GM18511 (cell line): Measurements from ENCODE around the gene PSD4.

Experiments used
- ATAC-seq: cut with Tn5 transposase; IDR thresholded peaks from one replicate; pipeline ENCODE4 v1.9.1; 2021; ENCODE audit warnings: mild to moderate bottlenecking, moderate library complexity; ENCODE audit not compliant: unreplicated experiment

The PSD4 gene

DNA sequence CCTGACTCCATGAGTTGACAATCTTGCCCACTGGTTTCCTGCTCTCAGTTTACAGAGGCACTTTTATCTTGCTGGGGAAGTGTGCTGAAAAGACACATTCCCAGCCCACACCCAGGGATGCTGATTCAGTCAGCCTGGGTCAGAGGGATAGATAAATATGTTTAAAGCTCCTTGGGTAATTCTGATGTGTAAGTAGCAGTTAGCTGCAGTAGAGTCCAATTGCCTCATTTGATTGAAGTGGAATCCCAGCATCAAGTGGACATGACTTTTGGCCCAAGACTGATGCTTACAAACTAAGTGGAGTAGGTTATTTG lies 29.4 kb downstream of the PSD4 start:
- ATAC-seq, result no peak

- peak; percentile 87 for ATAC-seq
Observed at GRCh38 chr2:113203901-113204519, 30.2 kb downstream of the PSD4 start.

- no peak for ATAC-seq
Observed at GRCh38 chr2:113206251-113206650, 32.5 kb downstream of the PSD4 start.

DNA sequence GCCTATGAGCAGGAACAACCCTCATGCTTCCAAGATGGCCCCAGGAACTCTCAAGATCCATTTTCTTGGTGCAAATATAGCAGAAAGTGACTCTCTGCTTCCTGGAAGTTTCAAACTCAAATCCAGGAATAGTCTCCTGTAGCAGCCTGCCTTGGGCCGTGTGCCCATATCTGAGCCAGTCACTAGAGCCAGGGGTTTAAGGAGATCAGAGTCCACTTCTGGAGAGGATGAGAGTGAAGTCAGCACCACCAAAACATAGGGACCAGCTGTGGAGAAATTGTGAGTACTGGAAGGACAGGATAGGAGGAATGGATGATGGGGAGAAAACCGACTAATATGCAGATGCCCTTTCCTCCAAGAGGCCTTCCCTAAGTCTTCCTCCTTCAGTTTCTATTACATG lies 33.2 kb downstream of the PSD4 start:
- no peak for ATAC-seq

GRCh38 chr2:113208396-113208795 lies 34.6 kb downstream of the PSD4 start:
- ATAC-seq, result no peak

DNA sequence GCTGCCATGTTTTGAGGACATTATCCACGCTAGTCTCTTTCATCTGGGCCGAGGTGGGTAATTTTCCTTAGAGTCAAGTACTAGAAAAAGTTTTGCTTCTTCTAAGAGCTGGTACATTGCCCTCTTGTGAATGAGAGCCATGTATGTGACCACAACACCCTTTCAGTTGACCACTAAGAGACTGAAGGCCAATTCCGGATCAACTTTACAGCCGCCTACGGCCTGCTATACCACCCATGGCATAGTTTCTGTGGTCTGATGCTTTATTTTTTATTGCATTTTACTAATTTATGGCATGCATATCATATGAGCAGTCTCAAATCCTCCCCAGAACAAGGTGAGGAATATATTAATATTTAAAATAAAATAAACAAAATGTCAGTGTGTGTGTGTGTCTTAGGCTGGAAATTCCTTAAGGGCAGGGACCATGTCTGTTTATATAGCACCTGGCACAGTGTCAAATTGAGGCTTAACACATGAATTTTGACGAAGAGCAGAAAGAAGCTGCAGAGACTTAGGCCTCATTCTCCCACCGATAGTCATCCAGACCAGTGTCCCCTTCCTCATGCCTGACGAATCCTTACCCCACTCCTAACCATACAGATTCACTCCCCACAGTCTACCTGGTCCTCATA lies 35.4 kb downstream of the PSD4 start:
- no peak for ATAC-seq

DNA sequence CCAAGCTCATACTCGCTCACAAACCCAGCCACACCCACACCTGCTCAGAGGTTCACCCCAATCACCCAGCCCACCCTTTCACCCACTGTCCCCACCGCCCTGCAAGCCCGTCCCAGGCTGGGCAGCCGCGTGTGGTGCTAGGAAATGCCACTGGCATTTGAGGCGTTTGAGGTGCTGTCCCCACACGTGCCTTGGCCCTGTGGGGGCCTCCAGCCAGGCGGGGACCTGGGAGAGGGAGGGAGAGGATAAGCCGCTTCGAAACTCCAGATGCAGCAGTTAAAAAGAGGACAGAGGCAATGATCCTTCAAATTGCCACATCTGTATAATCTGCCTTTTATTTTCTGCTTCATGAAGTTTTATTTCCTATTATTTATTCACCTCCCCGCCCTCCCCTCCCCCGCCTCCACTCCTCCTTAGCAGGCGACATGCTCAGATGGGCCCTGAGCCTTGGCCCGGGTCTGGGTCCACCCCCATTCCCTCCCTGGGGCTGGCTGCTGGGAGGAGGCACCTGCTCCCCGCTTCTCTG lies 35.9 kb downstream of the PSD4 start:
- ATAC-seq, result no peak

GRCh38 chr2:113211226-113212105 lies 37.7 kb downstream of the PSD4 start:
- ATAC-seq, result no peak

DNA sequence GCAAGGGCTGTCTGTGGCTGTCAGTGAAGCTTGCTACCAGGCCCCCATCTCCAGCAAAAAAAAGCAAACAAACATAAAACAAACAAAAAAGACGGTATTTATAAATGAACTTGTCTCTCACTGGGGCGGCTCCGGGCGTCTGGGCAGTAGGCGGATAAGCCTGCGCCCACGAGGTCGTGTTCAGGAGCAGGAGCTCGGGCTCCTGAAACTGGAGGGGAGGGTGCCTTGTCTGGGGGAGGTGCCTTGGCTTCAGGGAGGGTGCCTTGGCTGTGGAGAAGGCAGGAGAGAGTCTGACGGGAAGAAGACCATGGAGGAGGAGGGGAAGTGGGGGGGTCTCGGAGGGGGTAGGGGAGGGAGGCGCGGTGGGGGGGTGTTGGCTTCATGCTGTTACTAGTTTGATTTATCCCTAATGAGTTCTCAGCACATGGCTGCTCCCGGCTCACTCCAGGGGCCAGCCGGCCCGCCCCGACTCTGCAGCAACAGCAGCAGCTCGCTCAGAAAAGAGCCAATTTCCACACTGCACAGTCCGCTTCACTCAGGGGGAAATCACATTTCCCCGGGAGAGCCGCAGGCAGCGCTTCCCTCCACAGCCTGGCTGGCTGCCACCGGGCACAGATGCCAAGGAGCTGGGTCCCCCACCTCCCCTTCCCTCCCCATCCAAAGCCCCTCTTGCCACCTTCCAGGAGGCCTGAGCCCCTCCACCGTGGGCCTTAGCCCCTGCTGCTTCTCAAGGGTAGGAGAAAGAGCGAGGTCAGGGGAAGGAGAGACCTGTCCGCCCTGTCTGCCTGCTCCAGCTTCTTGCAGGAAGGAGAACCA lies 38.7 kb downstream of the PSD4 start:
- ATAC-seq, result no peak

DNA sequence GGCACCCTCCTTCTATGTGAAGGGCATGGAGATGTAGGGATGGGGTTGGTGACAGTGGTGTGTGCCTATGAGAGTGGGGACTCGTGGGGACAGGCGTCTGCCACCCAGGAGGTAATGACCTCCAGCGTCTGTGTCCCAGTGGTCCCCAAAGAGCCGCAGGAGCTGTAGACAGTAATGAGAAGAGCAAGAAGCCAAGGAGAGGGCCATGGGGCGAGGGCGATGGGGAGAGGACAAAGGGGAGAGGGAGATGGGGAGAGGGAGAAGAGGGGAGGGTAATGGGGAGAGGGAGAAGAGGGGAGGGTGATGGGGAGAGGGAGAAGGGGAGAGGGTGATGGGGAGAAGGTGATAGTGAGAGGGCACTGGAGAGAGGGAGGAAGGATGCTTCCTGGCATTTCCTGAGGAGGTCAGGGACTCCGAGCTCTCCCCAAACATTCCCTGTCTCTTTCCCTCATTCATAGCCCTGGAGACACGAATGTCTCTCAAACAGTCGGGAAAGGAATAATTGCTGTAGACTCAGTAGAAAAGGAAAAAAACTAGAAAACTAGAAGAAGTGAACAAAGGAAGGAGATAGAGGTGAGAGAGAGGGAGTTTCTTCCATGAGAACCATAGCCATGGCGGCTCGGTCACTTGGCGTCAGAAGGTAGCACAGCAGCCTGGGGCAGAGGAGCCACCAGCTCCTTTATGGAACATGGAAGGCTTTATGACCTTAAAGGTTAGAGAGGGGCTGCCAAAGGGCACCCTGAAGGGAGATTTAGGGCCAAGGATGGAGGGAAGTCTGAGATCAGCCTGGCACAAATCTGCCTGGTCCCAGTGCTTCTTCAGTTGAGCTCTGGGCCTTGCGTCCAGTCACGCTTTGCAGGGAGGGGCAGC lies 39.5 kb downstream of the PSD4 start:
- no peak for ATAC-seq

GRCh38 chr2:113214141-113214540 lies 40.4 kb downstream of the PSD4 start:
- no peak for ATAC-seq

DNA sequence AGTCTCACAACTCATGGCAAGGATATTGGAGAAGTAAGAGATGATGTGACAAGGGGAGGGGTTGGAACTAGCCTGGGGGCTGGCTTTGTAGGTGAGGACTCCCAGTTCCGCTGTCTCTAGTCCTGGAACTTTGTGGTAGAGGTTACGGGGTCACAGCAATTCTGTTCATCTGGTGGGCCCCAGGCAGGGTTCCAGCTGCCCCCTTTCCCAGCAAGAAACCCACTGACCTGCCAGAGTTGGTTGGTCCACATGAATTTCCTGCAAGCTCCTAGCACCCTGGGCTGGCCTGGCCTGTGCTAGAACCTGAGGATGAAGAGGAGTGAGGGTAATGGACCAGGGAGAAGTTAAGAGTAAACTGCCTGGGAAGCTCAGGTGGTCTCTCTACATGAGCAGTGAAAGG lies 41.3 kb downstream of the PSD4 start:
- no peak for ATAC-seq

DNA sequence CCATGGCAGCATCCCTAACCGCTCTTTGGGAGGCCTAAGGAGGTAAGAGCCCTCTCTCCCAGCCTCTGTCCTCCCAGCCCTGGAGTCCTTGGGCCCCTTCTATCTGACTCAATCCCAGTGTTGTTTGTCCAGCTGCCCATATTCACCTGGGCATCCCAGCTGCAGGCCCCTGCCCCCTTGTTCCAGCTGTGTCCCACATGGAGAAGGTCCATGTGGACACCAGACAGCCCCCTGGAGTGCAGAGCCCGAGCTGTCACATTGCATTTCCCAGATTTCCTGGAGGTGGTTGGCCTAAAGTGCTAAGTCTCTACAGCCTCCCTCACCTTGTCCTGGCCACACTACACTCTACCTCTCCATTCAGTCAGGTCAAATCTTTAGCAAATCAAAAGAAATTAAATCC lies 42.5 kb downstream of the PSD4 start:
- ATAC-seq, result no peak

DNA sequence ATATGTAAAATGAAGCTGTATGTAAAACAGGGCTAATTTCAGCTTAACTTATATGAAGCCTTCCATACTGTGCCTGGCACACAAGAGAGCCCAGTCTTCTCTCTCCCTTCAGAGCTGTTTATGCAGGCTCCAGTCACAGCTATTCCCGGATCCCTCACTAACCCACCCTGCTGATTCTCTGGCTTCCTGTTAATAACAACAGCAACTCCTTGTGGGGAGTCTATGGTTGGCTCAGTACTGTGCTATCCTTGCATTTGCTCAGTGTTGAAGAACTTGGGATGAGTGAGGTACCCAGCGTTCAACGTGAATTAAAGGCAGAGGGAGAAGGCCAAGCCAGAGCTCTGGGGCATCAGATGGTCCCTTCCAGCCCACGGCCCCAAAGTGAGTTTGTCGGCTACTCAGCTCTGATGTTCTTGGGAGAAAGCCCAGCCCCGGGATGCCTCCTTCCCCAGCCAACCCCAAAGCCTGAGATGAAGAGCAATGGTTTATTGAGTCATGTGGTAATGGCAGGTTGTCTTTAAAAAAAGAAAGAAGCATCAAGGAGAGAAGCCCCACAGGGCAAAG lies 43.2 kb downstream of the PSD4 start:
- no peak for ATAC-seq

DNA sequence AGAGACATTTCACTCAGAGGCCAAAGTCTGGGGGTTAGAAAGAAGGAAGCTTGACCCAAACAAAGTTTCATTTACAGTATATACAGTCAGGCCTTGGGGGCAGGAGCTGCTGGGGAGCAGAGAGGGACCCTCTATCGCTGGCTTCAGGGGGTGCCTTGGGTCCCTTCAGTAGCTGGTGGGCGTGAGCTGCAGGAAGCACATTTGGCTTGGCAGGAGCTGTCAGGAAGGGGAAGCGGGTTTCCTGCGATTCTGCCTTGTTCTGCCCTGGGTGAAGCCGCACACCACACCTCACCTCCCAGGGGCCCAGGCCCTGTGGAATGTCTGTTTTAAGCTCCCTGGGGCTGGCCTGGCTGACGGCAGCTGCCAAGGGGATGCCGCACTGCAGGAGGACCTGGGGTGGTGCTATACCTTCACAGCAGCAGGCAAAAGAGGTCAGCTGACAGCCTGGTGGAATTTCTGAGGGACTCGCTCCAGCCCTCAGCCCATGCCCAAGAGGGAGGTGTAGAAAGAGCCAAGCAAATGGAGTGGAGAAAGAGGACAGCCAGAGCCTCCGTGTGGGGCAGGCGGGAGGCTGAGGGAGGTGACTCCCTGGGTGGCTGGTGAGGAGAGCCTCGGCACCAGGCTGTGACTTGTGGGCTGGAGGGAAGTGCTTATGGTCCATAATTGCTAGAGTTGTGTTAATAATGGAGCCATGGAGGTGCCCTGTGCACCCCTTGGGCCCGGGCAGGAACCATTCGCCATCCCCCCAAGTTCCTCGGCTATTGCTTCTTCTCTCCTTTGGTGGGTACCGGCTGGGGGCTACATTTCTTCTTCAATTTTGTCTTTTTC lies 43.9 kb downstream of the PSD4 start:
- ATAC-seq, result no peak

- ATAC-seq, result peak; percentile 50
Observed at GRCh38 chr2:113218283-113219091, 44.7 kb downstream of the PSD4 start.

- no peak for ATAC-seq
Observed at GRCh38 chr2:113219092-113219441, 45.3 kb downstream of the PSD4 start.

DNA sequence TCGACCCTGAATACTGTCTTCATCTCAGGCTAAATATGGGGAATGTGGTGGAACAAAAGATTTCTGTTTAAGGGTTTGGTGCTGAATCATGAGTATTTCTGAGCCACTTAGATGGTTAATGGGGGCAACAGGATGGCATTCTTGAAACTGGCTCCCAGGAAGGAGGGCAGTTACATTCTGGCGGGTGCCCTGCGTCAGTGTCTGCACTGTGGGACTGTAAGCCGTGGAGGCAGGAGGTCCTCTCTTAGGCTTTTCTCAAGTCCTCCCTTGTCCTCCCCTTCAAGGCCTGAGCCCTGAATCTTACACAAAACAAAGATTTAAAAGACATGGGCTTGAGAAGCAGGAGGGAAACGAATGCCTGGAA lies 45.7 kb downstream of the PSD4 start:
- no peak for ATAC-seq
